Measurements from ENCODE around the gene METTL1.

Gene METTL1

DNA sequence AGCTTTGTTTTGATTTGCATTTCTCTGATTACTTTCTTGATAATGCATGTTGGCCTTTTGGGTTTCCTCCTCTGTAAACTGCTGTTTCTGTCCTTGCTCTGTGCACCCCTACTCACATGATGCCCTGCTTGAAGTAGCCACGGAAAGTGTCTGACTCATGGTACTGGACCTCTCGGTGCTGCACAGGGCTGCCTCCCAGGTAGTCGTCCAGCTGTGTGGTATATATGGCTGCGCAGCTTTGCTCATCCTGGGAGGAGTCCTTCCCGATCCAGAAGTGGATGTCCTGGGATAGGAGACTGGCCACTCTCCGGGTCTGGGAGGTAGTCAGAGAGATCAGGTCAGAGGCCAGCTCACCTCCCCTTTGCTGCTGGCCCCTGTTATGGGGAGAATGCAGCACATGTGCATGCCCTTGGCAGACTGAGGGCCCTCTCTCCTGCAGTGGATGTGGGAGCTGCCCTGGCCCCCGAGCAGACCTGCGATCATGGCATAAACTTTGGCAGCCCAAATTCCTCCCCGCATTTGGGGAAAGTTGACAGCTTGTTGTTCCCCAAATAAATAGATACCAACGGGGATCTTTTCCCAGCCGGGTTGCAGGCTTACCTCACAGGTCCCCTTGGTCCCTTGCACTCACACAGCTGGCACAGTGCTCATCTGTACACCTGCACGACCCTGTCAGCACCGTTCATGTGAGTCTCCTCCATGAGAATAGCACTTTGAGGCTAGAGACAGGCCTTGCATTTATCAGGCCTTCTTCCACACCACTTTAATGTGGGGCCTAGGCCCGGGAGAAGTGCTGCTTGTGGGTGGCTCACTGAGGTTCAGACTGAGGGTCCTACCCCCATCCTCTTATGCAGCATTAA lies 41.4 kb upstream of the METTL1 start:
- H3K4me3 ChIP-seq (ENCODE audit: insufficient read depth, low read depth, low read length) = no peak overlapping the region

GRCh38 chr12:57811028-57811755 lies 39.3 kb upstream of the METTL1 start:
- H3K9me3 ChIP-seq (ENCODE audit: control insufficient read depth, low read length) = no peaks in the 10 kb centered on the region
- no peak overlapping the region for H3K27ac ChIP-seq (ENCODE audit: insufficient read depth, low read depth, low read length, poor library complexity, severe bottlenecking)
- no peak overlapping the region for H3K4me3 ChIP-seq (ENCODE audit: insufficient read depth, low read depth, low read length)
- no peaks in the 10 kb centered on the region for H3K36me3 ChIP-seq (ENCODE audit: control insufficient read depth, insufficient read depth, low read length)
- H3K27me3 ChIP-seq (ENCODE audit: control insufficient read depth, insufficient read depth, low read length, poor library complexity, severe bottlenecking) = no peaks in the 10 kb centered on the region
- H3K4me1 ChIP-seq (ENCODE audit: control insufficient read depth, insufficient read depth, low read length) = no peaks in the 10 kb centered on the region
- WGBS, 2 experiments = 85 to 92% methylated on average over 10 of the region's 10 CpGs

More for the DNA sequence above, 41.4 kb upstream of the METTL1 start:
- H3K9me3 ChIP-seq (ENCODE audit: control insufficient read depth, low read length) = no peaks in the 10 kb centered on the region
- H3K4me1 ChIP-seq (ENCODE audit: control insufficient read depth, insufficient read depth, low read length) = no peaks in the 10 kb centered on the region
- no peaks in the 10 kb centered on the region for H3K36me3 ChIP-seq (ENCODE audit: control insufficient read depth, insufficient read depth, low read length)
- WGBS, 2 experiments = 89 to 94% methylated on average over 14 of the region's 14 CpGs
- H3K27me3 ChIP-seq (ENCODE audit: control insufficient read depth, insufficient read depth, low read length, poor library complexity, severe bottlenecking) = no peaks in the 10 kb centered on the region
- H3K27ac ChIP-seq (ENCODE audit: insufficient read depth, low read depth, low read length, poor library complexity, severe bottlenecking) = no peak overlapping the region

DNA sequence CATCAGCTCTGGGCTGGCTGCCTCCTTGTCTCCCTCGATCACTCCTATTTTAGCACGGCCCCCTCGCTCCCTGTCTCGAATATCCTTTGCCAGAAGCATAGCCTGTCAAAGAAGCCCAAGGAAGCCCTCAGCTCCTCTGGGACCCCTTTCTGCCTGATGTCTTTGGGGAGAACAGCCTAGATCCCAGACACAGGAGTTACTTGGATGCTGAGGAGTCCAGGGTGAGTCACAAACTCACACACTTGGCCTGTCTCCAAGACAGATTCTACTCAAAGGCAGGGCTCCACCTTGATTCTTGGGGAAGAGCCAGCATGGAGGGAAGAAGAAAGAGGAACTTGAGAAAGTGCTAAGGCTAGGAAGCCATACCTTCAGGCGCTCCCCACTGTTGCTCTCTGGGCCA lies 38.5 kb upstream of the METTL1 start:
- no peak overlapping the region for H3K27ac ChIP-seq (ENCODE audit: insufficient read depth, low read depth, low read length, poor library complexity, severe bottlenecking)
- 94 to 95% methylated on average over 5 of the region's 5 CpGs for WGBS, 2 experiments
- H3K36me3 ChIP-seq (ENCODE audit: control insufficient read depth, insufficient read depth, low read length) = no peaks in the 10 kb centered on the region
- no peaks in the 10 kb centered on the region for H3K27me3 ChIP-seq (ENCODE audit: control insufficient read depth, insufficient read depth, low read length, poor library complexity, severe bottlenecking)
- H3K4me1 ChIP-seq (ENCODE audit: control insufficient read depth, insufficient read depth, low read length) = no peaks in the 10 kb centered on the region
- H3K4me3 ChIP-seq (ENCODE audit: insufficient read depth, low read depth, low read length) = no peak overlapping the region
- H3K9me3 ChIP-seq (ENCODE audit: control insufficient read depth, low read length) = no peaks in the 10 kb centered on the region

DNA sequence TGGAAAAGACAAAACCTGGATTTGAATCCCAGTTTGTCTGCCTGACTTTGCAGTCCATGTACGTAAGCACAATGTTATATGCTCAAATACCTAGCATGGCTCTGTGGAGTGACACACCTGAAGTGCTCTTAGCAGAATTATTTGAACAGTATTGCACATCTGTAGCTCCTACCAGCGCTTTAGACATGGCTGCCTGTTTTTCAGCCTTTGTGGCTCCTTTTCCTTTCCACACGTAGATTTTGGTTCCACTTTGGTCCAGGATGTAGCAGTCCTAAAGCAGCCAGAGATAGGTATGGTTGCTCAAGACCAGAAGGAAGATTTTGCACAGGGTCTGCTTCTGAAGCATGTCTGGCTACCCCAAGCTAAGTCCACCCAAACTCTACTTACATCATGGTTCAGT lies 37.5 kb upstream of the METTL1 start:
- H3K9me3 ChIP-seq (ENCODE audit: control insufficient read depth, low read length) = no peaks in the 10 kb centered on the region
- 89 to 95% methylated on average over 3 of the region's 3 CpGs for WGBS, 2 experiments
- no peak overlapping the region for H3K27ac ChIP-seq (ENCODE audit: insufficient read depth, low read depth, low read length, poor library complexity, severe bottlenecking)
- H3K4me1 ChIP-seq (ENCODE audit: control insufficient read depth, insufficient read depth, low read length) = no peaks in the 10 kb centered on the region
- H3K27me3 ChIP-seq (ENCODE audit: control insufficient read depth, insufficient read depth, low read length, poor library complexity, severe bottlenecking) = no peaks in the 10 kb centered on the region
- H3K36me3 ChIP-seq (ENCODE audit: control insufficient read depth, insufficient read depth, low read length) = no peaks in the 10 kb centered on the region
- H3K4me3 ChIP-seq (ENCODE audit: insufficient read depth, low read depth, low read length) = no peak overlapping the region

GRCh38 chr12:57808351-57808750 lies 36.4 kb upstream of the METTL1 start:
- WGBS, 2 experiments = 93 to 94% methylated on average over 5 of the region's 5 CpGs
- no peaks in the 10 kb centered on the region for H3K36me3 ChIP-seq (ENCODE audit: control insufficient read depth, insufficient read depth, low read length)
- no peak overlapping the region for H3K4me3 ChIP-seq (ENCODE audit: insufficient read depth, low read depth, low read length)
- H3K27me3 ChIP-seq (ENCODE audit: control insufficient read depth, insufficient read depth, low read length, poor library complexity, severe bottlenecking) = no peaks in the 10 kb centered on the region
- H3K4me1 ChIP-seq (ENCODE audit: control insufficient read depth, insufficient read depth, low read length) = no peaks in the 10 kb centered on the region
- H3K27ac ChIP-seq (ENCODE audit: insufficient read depth, low read depth, low read length, poor library complexity, severe bottlenecking) = no peak overlapping the region
- H3K9me3 ChIP-seq (ENCODE audit: control insufficient read depth, low read length) = no peaks in the 10 kb centered on the region

GRCh38 chr12:57807285-57807684 lies 35.4 kb upstream of the METTL1 start:
- WGBS, 2 experiments = 91 to 93% methylated on average over 9 of the region's 9 CpGs
- Histone ChIP-seq H3K27me3 (ENCODE audit: control insufficient read depth, insufficient read depth, low read length, poor library complexity, severe bottlenecking) (no peaks in the 10 kb centered on the region), H3K36me3 (ENCODE audit: control insufficient read depth, insufficient read depth, low read length) (no peaks in the 10 kb centered on the region), H3K27ac (ENCODE audit: insufficient read depth, low read depth, low read length, poor library complexity, severe bottlenecking) (no peak overlapping the region), H3K4me1 (ENCODE audit: control insufficient read depth, insufficient read depth, low read length) (no peaks in the 10 kb centered on the region), H3K9me3 (ENCODE audit: control insufficient read depth, low read length) (no peaks in the 10 kb centered on the region), H3K4me3 (ENCODE audit: insufficient read depth, low read depth, low read length) (no peak overlapping the region)

DNA sequence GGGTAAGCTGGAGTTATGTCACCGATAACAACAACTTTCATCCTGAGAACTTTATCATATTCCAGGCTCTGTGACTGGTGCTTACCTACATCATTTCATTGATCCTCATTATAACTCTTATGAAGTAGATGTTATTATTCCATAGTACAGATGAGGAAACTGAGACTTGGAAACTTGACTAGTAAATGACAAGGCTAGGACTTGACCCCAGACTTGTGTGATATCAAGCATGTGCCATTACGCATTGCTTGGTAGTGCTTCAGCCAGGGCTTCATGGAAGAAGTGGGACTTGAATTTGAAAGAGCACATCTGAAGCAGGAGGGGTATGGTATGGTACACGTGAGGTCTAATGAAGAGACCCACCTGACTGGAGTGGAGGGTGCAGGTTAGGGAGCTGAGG lies 34.8 kb upstream of the METTL1 start:
- WGBS, 2 experiments = 96 to 98% methylated on average over 3 of the region's 3 CpGs
- no peaks in the 10 kb centered on the region for H3K9me3 ChIP-seq (ENCODE audit: control insufficient read depth, low read length)
- H3K36me3 ChIP-seq (ENCODE audit: control insufficient read depth, insufficient read depth, low read length) = no peaks in the 10 kb centered on the region
- no peaks in the 10 kb centered on the region for H3K4me1 ChIP-seq (ENCODE audit: control insufficient read depth, insufficient read depth, low read length)
- H3K27me3 ChIP-seq (ENCODE audit: control insufficient read depth, insufficient read depth, low read length, poor library complexity, severe bottlenecking) = no peaks in the 10 kb centered on the region
- H3K4me3 ChIP-seq (ENCODE audit: insufficient read depth, low read depth, low read length) = no peak overlapping the region
- H3K27ac ChIP-seq (ENCODE audit: insufficient read depth, low read depth, low read length, poor library complexity, severe bottlenecking) = no peak overlapping the region

DNA sequence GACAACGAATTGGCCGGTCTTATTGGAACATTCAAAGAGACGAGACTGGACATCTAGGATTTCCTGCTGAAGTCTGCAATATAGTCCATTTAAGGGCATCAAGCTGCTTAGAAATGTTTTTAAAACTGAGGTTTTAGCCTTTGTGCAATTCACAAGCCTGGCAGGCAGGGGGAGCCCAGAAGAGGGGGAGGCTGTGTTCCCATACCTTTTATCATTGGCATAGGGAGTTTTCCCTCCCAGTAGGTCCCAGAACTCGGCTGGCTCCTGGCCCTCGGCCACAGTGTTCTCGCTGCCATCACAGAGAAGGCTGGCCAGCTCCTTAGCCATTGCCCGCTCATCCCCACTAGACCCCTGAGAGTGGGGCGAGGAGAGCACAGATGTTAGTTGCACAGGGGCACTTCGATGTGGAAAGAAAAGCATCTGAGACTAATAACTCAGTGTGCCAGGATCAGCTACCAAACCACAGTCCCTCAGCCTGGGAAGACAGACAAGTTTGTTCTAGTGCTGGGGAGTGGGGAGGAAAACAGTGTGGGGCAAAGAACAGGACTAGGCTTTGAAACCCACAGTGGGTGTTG lies 31.5 kb upstream of the METTL1 start:
- no peak overlapping the region for H3K4me3 ChIP-seq (ENCODE audit: insufficient read depth, low read depth, low read length)
- H3K27ac ChIP-seq (ENCODE audit: insufficient read depth, low read depth, low read length, poor library complexity, severe bottlenecking) = no peak overlapping the region
- no peaks in the 10 kb centered on the region for H3K27me3 ChIP-seq (ENCODE audit: control insufficient read depth, insufficient read depth, low read length, poor library complexity, severe bottlenecking)
- no peaks in the 10 kb centered on the region for H3K4me1 ChIP-seq (ENCODE audit: control insufficient read depth, insufficient read depth, low read length)
- WGBS, 2 experiments = 63 to 65% methylated on average over 9 of the region's 9 CpGs
- H3K9me3 ChIP-seq (ENCODE audit: control insufficient read depth, low read length) = no peaks in the 10 kb centered on the region
- H3K36me3 ChIP-seq (ENCODE audit: control insufficient read depth, insufficient read depth, low read length) = no peaks in the 10 kb centered on the region

DNA sequence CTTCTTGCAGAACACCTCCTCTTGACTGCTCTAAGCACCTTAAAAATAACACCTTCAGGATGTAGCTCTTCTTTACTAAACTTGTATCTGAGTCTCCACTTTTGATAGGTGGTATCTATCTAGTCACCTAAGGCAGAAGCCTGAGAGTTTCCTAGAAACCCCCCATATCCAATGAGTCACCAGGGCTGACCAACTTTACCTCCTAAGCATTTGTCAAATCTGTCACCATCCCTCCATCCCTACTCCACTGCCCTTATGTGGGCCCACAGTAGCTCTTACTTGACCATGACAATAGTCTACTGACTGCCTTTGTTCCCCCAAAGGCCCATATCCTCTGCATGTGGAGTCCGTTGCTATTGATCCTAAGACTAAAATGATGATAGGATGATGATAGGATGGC lies 30.7 kb upstream of the METTL1 start:
- Histone ChIP-seq H3K36me3 (ENCODE audit: control insufficient read depth, insufficient read depth, low read length) (no peaks in the 10 kb centered on the region), H3K27ac (ENCODE audit: insufficient read depth, low read depth, low read length, poor library complexity, severe bottlenecking) (no peak overlapping the region), H3K9me3 (ENCODE audit: control insufficient read depth, low read length) (no peaks in the 10 kb centered on the region), H3K4me1 (ENCODE audit: control insufficient read depth, insufficient read depth, low read length) (no peaks in the 10 kb centered on the region), H3K27me3 (ENCODE audit: control insufficient read depth, insufficient read depth, low read length, poor library complexity, severe bottlenecking) (no peaks in the 10 kb centered on the region), H3K4me3 (ENCODE audit: insufficient read depth, low read depth, low read length) (no peak overlapping the region)
- 91% methylated on average over 1 of the region's 1 CpG; no CpG with 5 or more reads in 1 of the 2 experiments for WGBS, 2 experiments

DNA sequence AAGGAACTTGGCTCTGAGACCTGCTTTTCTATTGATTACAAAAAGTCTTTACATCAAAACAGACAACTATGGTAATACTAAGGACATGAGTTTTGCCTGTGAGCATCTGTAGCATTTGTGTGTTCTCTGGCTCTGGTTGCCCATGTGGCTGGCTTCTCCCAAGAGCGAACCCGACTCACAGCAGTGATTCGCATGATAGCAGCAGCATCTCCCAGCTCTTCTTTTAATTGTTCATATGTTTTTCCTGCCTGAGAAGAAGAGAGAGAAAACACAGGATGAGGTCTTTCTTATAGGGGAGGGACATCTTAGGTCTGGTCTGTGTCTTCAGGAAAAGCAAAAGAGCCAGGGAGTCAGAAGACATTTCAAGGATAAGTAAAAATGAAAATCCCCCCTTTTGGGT lies 29.1 kb upstream of the METTL1 start:
- Histone ChIP-seq H3K27ac (ENCODE audit: insufficient read depth, low read depth, low read length, poor library complexity, severe bottlenecking) (no peak overlapping the region), H3K36me3 (ENCODE audit: control insufficient read depth, insufficient read depth, low read length) (no peaks in the 10 kb centered on the region)
- WGBS, 2 experiments = 95 to 96% methylated on average over 3 of the region's 3 CpGs

More for the DNA sequence above, 29.1 kb upstream of the METTL1 start:
- Histone ChIP-seq H3K9me3 (ENCODE audit: control insufficient read depth, low read length) (no peaks in the 10 kb centered on the region), H3K4me1 (ENCODE audit: control insufficient read depth, insufficient read depth, low read length) (no peaks in the 10 kb centered on the region), H3K4me3 (ENCODE audit: insufficient read depth, low read depth, low read length) (no peak overlapping the region), H3K27me3 (ENCODE audit: control insufficient read depth, insufficient read depth, low read length, poor library complexity, severe bottlenecking) (no peaks in the 10 kb centered on the region)

All from ectodermal cell (in vitro differentiated cells).